ENCODE results near the gene TYMP.

DNA sequence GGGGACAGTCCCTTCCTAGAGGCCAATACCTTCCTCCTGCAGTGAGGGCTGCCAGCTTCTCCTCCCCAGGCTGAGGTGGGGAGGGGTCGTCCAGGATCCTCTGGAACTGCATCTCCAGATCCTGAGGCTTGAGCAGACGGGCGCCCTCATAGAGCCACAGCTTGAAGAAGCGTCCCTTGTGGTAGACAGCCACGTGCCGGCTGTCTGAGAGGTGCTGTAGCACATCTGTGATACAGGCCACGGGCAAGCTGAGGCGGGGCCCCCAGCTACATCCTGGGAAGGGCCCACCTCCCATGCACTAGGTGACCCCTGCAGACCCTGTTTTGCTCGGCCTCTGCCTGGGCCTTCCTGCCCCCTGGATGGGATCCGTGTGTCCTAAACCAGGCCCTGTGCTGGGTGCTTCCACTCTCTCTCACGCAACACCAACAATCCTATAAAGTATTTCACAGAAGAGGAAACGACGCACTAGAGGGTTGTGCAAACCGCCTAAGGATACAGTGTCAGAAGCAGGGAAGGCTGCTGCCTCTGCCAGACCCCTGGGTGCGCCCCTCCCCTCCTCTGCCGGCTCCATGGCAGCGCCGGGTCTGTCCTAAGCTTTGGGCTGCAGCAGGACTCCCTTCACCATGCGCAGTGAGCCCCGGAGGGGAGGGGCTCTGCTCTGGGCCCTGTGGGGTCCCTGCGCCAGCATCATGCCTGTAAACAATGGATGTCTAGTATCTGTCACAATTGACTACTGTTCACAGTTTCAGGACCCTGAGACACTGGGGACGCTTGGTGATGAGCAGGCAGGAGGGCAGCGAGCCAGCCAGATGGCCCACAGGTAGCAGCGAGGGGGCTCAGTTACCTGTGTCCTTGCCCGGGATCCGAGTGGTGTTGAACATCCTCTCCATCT lies 43.9 kb upstream of the TYMP start:
- TF ChIP-seq, protein P1, sequence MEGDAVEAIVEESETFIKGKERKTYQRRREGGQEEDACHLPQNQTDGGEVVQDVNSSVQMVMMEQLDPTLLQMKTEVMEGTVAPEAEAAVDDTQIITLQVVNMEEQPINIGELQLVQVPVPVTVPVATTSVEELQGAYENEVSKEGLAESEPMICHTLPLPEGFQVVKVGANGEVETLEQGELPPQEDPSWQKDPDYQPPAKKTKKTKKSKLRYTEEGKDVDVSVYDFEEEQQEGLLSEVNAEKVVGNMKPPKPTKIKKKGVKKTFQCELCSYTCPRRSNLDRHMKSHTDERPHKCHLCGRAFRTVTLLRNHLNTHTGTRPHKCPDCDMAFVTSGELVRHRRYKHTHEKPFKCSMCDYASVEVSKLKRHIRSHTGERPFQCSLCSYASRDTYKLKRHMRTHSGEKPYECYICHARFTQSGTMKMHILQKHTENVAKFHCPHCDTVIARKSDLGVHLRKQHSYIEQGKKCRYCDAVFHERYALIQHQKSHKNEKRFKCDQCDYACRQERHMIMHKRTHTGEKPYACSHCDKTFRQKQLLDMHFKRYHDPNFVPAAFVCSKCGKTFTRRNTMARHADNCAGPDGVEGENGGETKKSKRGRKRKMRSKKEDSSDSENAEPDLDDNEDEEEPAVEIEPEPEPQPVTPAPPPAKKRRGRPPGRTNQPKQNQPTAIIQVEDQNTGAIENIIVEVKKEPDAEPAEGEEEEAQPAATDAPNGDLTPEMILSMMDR (IDR thresholded peaks at IDR 0.05), result no peak
- TF ChIP-seq RELA (CRISPR knock-in tag; IDR thresholded peaks at IDR 0.05; ENCODE audit: borderline replicate concordance), result no peak
- TF ChIP-seq, protein P2, sequence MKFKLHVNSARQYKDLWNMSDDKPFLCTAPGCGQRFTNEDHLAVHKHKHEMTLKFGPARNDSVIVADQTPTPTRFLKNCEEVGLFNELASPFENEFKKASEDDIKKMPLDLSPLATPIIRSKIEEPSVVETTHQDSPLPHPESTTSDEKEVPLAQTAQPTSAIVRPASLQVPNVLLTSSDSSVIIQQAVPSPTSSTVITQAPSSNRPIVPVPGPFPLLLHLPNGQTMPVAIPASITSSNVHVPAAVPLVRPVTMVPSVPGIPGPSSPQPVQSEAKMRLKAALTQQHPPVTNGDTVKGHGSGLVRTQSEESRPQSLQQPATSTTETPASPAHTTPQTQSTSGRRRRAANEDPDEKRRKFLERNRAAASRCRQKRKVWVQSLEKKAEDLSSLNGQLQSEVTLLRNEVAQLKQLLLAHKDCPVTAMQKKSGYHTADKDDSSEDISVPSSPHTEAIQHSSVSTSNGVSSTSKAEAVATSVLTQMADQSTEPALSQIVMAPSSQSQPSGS (CRISPR knock-in tag; IDR thresholded peaks at IDR 0.05; ENCODE audit: borderline replicate concordance, low read depth), result no peak
- TF ChIP-seq, protein P3, sequence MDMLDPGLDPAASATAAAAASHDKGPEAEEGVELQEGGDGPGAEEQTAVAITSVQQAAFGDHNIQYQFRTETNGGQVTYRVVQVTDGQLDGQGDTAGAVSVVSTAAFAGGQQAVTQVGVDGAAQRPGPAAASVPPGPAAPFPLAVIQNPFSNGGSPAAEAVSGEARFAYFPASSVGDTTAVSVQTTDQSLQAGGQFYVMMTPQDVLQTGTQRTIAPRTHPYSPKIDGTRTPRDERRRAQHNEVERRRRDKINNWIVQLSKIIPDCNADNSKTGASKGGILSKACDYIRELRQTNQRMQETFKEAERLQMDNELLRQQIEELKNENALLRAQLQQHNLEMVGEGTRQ (CRISPR knock-in tag; IDR thresholded peaks at IDR 0.05), result no peak
- no peak for TF ChIP-seq JUN (CRISPR knock-in tag; IDR thresholded peaks at IDR 0.05)
- no peak for TF ChIP-seq CREB1 (CRISPR knock-in tag; IDR thresholded peaks at IDR 0.05)
- no peak for TF ChIP-seq NFYB (CRISPR knock-in tag; conservative IDR thresholded peaks at IDR 0.05; ENCODE audit: low read depth)
- TF ChIP-seq ZNF396 (CRISPR knock-in tag; IDR thresholded peaks at IDR 0.05; ENCODE audit: borderline replicate concordance), result no peak
- TF ChIP-seq NR3C1 (CRISPR knock-in tag; conservative IDR thresholded peaks at IDR 0.05; ENCODE audit: low read depth), result no peak

Data from WTC11 (cell line).